Duodenal mucosa (tissue), 2 donors: ENCODE results near the gene UFD1.

Source experiments
- H3K27ac ChIP-seq: one replicate; pipeline ENCODE4 v1.7.0; 2013; ENCODE audit warnings: low read depth, low read length
- H3K27me3 ChIP-seq, 2 donors: one replicate each; pipeline ENCODE4 v1.7.0; 2013; ENCODE audit warnings: low read length in 2 of 2, control low read depth in 1 of 2; ENCODE audit not compliant: insufficient read depth in 2 of 2, control insufficient read depth in 1 of 2
- H3K36me3 ChIP-seq, 2 donors: one replicate each; pipeline ENCODE4 v1.7.0; 2013; ENCODE audit warnings: low read length in 2 of 2, control low read depth in 1 of 2; ENCODE audit not compliant: insufficient read depth in 2 of 2, control insufficient read depth in 1 of 2
- H3K4me1 ChIP-seq, 2 donors: one replicate each; pipeline ENCODE4 v1.7.0; 2013; ENCODE audit warnings: low read length in 2 of 2, control low read depth in 1 of 2; ENCODE audit not compliant: insufficient read depth in 2 of 2, control insufficient read depth in 1 of 2
- H3K4me3 ChIP-seq, 2 donors: one replicate each; pipeline ENCODE4 v1.7.0; 2013; ENCODE audit warnings: low read length in 2 of 2, low read depth in 1 of 2
- H3K9ac ChIP-seq, 2 donors: one replicate each; pipeline ENCODE4 v1.7.0; 2013; ENCODE audit warnings: low read length in 2 of 2, low read depth in 1 of 2
- H3K9me3 ChIP-seq, 2 donors: one replicate each; pipeline ENCODE4 v1.7.0; 2013; ENCODE audit warnings: low read length in 2 of 2, control low read depth in 1 of 2; ENCODE audit not compliant: control insufficient read depth in 1 of 2

UFD1 gene

DNA sequence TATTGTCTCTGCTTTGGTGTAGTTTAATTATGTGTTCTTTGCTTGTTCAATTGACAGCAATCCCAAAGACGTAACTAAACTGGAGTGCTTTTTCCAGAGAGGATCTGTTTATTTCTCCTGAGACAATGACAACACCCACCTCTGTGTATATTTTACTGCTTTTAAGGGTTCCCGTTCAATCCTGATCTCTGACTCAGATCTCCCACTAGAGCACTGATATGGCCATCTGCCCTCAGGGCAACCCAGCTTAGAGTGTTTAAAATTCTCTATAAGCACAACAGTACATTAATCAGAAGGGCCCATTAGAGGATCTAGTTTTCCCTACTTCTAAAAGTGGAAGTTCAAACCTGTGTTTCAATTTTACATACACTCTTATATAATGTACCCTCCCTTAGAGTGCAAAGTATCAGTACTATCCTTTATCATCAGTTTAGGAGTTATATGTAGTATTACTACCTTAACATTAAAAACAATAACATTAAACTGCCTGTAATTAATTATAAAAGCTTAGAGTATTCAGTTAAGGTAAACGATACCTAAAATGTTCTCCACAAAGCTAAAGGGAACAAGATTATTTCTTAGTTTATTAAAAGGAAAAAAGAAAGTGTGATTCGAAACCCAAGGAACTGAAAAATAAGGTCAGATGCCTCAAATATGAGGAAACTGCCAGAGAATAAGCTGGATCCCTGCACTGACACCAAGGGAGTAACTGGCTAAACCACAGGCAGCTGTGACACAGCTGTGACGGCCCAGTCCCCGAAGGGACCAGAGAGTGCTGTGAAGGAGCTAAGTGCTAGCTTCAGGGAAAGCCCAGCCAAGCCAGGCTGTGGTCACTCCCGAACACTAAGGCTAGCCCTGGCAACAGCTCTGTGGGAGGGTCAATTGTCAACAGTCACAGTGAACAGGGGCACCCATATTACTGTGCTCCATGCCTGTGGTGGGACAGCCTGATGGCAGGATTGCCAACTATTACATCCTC, 15.2 kb downstream of the UFD1 start:
- no peaks in the 10 kb centered on the region for H3K27me3 ChIP-seq
- no peak overlapping the region for H3K27ac ChIP-seq
- H3K4me1 ChIP-seq, result no peaks in the 10 kb centered on the region
- peaks cover 24 to 78% of the 10 kb centered on the region in 2 donors for H3K36me3 ChIP-seq
- no peaks in the 10 kb centered on the region for H3K9me3 ChIP-seq
- H3K9ac ChIP-seq, result no peak overlapping the region
- H3K4me3 ChIP-seq, result no peak overlapping the region

DNA sequence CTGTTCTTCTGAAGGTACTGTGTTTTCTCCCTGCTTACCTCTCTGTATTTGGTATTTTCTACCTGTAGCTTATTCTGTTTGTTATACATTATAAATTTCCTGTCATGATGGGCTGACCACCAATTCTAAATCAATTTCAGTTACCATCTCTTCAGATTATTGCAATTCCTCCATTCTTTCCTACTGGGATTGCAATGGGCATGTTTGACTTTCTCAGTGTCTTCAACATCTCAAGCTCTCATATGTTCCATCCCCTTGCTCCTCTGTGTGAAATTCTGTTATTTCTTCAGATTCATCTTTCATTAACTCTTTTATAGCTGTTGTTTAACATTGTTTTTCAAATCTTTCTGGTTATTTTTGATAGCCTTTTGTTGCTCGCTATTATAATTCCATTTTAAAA, 16.0 kb downstream of the UFD1 start:
- no peaks in the 10 kb centered on the region for H3K9me3 ChIP-seq
- H3K9ac ChIP-seq, result no peak overlapping the region
- H3K4me3 ChIP-seq, result no peak overlapping the region
- H3K27me3 ChIP-seq, result no peaks in the 10 kb centered on the region
- H3K36me3 ChIP-seq, result peaks cover 22 to 75% of the 10 kb centered on the region in 2 donors
- no peak overlapping the region for H3K27ac ChIP-seq
- no peaks in the 10 kb centered on the region for H3K4me1 ChIP-seq

DNA sequence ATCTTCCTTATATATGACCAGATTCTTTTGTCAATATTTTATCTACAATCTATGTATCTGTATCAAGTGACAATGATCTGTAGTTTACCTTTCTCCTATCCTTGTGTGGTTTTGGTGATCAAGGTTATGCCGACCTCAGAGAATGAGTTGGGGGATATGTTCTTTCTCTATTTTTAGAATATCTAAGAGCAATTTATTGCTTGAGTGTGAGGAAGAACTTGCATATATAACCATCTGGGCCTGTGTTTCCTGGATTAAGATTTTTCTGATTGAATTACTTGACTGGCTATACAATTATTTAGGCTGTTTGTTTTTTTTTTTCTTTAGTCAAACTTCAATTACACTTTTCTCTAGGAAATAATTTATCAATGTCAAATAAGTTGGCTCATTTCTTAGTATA, 17.5 kb downstream of the UFD1 start:
- H3K9ac ChIP-seq, result no peak overlapping the region
- H3K4me1 ChIP-seq, result no peaks in the 10 kb centered on the region
- no peaks in the 10 kb centered on the region for H3K9me3 ChIP-seq
- H3K27ac ChIP-seq, result no peak overlapping the region
- H3K27me3 ChIP-seq, result no peaks in the 10 kb centered on the region
- peaks cover 20 to 74% of the 10 kb centered on the region in 2 donors for H3K36me3 ChIP-seq
- no peak overlapping the region for H3K4me3 ChIP-seq

DNA sequence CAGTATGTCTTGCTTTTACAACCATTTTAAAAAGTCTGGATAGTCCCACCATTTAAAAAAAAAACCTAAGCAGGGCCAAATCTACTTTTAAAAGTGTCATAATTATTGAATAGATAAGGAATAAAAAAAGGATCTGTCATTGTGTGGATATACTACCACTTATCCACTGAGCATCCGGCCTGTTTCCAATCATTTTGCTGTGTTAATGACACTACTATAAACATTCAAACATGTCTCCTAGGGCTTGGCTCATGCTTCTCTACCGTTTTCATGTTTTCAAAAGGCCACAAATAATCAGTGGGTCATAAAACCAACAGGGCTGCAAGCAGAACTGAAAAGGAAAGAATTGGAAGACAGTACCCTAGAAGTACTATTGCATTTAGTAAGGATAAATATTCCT, 19.0 kb downstream of the UFD1 start:
- Histone ChIP-seq H3K4me1 (no peaks in the 10 kb centered on the region), H3K27ac (no peak overlapping the region), H3K27me3 (no peaks in the 10 kb centered on the region), H3K36me3 (peaks cover 31 to 76% of the 10 kb centered on the region in 2 donors), H3K9me3 (no peaks in the 10 kb centered on the region), H3K4me3 (no peak overlapping the region), H3K9ac (no peak overlapping the region)

DNA sequence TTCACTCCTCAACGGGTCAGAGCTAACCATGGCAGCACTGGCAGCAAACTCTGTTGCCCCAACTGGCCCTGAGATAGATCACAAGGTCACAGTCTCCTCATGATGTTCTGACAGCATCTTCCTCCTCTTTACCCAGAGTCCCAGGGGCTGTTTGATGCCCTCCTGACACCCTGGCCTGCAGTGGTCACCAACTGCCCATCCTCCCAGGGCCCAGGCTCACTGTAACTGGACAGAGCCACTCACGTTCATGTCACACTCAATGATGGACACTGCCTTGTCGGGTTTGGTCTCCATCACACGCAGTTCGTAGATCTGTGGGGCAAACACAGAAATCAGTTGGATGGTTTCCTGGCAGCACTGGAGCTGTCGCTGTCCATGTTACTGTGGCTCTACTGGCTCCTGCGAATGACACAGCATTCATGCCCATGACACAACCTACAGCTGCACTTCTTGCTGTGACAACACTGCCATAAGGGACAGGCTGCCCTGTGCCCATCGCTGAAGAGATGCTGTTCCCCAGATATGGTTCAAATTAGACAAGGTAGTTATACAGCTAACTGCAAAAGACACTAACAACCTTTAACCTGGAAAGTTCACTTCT, 21.1 kb downstream of the UFD1 start:
- Histone ChIP-seq H3K27me3 (no peaks in the 10 kb centered on the region), H3K27ac (no peak overlapping the region), H3K4me3 (no peak overlapping the region), H3K36me3 (peaks cover 37 to 80% of the 10 kb centered on the region in 2 donors), H3K9me3 (no peaks in the 10 kb centered on the region), H3K4me1 (no peaks in the 10 kb centered on the region), H3K9ac (no peak overlapping the region)

DNA sequence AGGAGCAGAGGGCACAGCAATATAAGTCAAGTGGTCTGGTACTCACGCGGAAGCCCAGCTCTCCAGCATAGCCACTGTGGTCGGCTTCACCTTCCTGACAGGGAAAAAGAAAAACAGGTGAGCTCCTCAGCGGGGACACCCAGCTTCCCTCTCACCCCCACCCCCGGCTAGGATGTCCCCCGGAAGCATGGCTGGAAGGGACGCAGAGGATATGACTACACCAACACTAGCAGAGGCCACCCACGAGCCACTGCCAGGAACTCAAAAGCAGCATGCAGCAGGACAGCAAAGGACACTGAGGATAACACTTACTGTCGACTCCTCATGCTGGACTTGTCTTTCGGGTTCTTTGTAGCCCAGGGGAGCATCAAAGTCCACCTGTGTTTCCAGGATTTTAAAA, 22.5 kb downstream of the UFD1 start:
- no peak overlapping the region for H3K27ac ChIP-seq
- H3K36me3 ChIP-seq, result peaks cover 41 to 87% of the 10 kb centered on the region in 2 donors
- H3K4me3 ChIP-seq, result no peak overlapping the region
- H3K9ac ChIP-seq, result no peak overlapping the region
- no peaks in the 10 kb centered on the region for H3K9me3 ChIP-seq
- no peaks in the 10 kb centered on the region for H3K4me1 ChIP-seq
- no peaks in the 10 kb centered on the region for H3K27me3 ChIP-seq

DNA sequence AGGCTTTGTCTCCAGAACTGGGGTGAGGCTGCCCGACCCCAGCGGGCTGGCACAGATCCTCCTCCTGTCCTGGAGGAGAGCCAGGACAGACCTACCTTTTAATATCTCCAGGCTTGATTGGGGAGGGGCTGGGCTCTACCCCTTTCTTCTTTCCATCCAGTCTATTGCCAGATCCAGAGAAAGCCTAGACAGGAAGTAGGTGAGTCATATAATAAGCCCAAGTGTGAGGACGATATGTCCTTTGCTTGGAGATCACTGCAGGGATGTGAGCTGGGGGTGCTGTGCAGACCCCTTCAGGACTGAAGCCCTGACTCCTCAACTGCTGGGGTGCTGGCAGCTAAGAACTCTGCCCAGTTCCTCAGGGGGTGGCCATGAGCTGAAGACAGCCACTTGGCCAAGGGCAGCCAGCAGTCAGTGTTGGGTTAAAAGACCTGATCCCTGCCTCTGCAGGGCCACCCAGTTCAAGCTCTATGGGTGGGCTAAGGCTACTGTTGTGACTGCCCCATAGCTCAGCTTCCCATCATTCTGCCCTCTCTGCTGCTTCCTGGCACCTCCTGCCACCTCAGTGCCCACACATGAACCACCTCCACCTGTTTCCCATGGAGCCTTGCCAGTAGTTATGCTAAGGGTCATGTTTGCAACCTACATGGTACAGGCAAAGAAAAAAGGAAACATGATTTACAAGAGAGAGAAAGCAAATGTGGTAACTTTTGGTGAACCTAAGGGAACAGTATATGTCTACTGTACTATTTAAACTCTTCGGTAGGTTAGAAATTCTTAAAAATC, 23.2 kb downstream of the UFD1 start:
- peaks cover 47 to 81% of the 10 kb centered on the region in 2 donors for H3K36me3 ChIP-seq

DNA sequence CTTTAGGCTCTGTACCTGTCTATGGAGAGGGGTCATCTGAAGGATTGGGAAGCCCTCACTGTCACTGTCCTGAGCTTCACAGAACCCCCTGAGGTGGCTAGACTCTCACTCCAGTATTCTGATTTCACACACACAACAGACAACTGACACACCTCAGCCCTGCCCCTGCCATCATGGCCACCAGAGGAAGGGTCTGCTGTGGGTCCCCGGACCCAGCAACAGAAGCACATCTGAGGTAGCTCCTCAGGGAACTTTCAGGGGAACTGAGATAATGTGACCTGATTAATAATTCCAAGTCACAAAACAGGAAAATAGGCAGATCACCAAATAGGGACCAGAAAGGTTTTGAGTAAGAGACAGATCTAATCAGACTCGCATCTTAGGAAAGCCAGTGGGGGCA, 24.0 kb downstream of the UFD1 start:
- H3K9ac ChIP-seq, result no peak overlapping the region
- no peaks in the 10 kb centered on the region for H3K9me3 ChIP-seq
- no peaks in the 10 kb centered on the region for H3K4me1 ChIP-seq
- H3K36me3 ChIP-seq, result peaks cover 50 to 73% of the 10 kb centered on the region in 2 donors
- no peaks in the 10 kb centered on the region for H3K27me3 ChIP-seq
- H3K27ac ChIP-seq, result no peak overlapping the region
- no peak overlapping the region for H3K4me3 ChIP-seq

More for the DNA sequence above, 23.2 kb downstream of the UFD1 start:
- H3K27ac ChIP-seq, result no peak overlapping the region
- no peaks in the 10 kb centered on the region for H3K27me3 ChIP-seq
- H3K4me1 ChIP-seq, result no peaks in the 10 kb centered on the region
- no peaks in the 10 kb centered on the region for H3K9me3 ChIP-seq
- H3K4me3 ChIP-seq, result no peak overlapping the region
- H3K9ac ChIP-seq, result no peak overlapping the region

DNA sequence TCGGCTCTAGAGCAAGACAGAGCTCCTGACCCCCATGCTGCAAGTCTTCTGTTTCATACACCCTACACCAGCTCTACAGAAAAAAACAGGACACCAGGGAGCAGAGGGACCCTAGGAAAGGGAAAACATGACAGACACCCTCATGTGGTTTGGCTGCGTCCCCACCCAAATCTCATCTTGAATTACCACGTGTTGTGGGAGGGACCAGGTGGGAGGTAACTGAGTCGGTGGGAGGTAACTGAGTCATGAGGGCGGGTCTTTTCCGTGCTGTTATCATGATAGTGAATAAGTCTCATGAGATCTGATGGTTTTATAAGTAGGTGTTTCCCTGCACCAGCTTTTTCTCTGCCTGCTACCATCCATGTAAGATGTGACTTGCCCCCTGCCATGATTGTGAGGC, 24.8 kb downstream of the UFD1 start:
- no peak overlapping the region for H3K4me3 ChIP-seq
- no peaks in the 10 kb centered on the region for H3K4me1 ChIP-seq
- no peak overlapping the region for H3K9ac ChIP-seq
- H3K36me3 ChIP-seq, result peaks cover 50 to 71% of the 10 kb centered on the region in 2 donors
- no peaks in the 10 kb centered on the region for H3K27me3 ChIP-seq
- H3K9me3 ChIP-seq, result no peaks in the 10 kb centered on the region
- H3K27ac ChIP-seq, result no peak overlapping the region

DNA sequence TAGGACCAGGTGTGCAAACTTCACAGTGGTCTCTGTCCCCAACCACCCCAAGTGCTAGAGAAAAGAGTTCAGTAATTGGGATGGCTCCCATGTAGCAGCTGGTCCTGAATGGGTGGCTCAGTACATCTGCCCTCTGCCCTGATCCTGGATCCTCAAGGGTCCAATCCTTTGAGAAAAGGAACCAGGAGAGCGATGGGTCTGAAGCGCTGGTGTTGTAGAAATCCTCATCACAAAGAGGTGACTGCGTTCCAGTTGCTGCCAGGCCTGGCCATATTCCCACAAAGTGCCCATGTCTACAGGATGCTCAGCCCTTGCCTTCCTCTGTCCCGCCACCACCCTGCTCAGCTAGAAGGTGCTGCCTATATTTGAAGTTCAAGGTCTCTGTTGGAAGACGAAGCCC, 25.3 kb downstream of the UFD1 start:
- Histone ChIP-seq H3K27ac (no peak overlapping the region), H3K4me1 (peaks cover 2 to 3% of the 10 kb centered on the region in 2 donors), H3K9ac (no peak overlapping the region), H3K36me3 (peaks cover 50 to 67% of the 10 kb centered on the region in 2 donors), H3K27me3 (no peaks in the 10 kb centered on the region), H3K9me3 (no peaks in the 10 kb centered on the region), H3K4me3 (no peak overlapping the region)
